PC-3 (cell line): Measurements from ENCODE around the gene TRPC1. TPM values are rescaled to one million over a fixed set of nuclear protein-coding genes. Genes with fewer than 3 reads are reported as not detected.
"Not testable (repeated sequence)": the region's sequence is repeated elsewhere in the genome, so short reads cannot be mapped to it uniquely, and the experiment has no call there.

Experiments
- ATAC-seq: fragments of 200-7000 bp; cut with Tn5 transposase; 2 replicates; pipeline ENCODE4 v1.9.1; 2020; ENCODE audit warnings: mild to moderate bottlenecking, moderate library complexity
- BruUV-seq: library from RNA; stranded (reverse); fragments of 400-500 nt; replicated peaks from 2 replicates; lab custom pipeline; 2021; lab: Mats Ljungman, UMichigan
- CTCF ChIA-PET: fragments of 300-600 bp; sonication (Branson Sonifier 250); formaldehyde crosslinking; loops from one replicate; lab custom pipeline; 2022; ENCODE audit warnings: antibody characterized with exemption; lab: Charles Lee
- POLR2A ChIA-PET: fragments of 300-600 bp; sonication (Branson Sonifier 250); formaldehyde crosslinking; loops from one replicate; lab custom pipeline; 2022; ENCODE audit warnings: antibody characterized with exemption; ENCODE audit not compliant: unreplicated experiment; lab: Charles Lee
- DNase-seq: peaks from one replicate; pipeline ENCODE4 v3.0.0-alpha.2; 2015
- H2AFZ ChIP-seq: fragments of 300-600 bp; sonication (generic); 2 replicates; pipeline ENCODE4 v1.6.0; 2016; ENCODE audit warnings: antibody characterized with exemption, low read length
- H3F3A ChIP-seq: fragments of 300-600 bp; sonication (generic); one replicate; pipeline ENCODE4 v1.6.0; 2017; ENCODE audit warnings: antibody characterized with exemption, low read length, control low read depth, mild to moderate bottlenecking; ENCODE audit not compliant: unreplicated experiment
- H3K27ac ChIP-seq: fragments of 300-600 bp; sonication (generic); 2 replicates; pipeline ENCODE4 v1.5.1; 2016; ENCODE audit warnings: mild to moderate bottlenecking, low read length
- H3K27me3 ChIP-seq: fragments of 300-600 bp; sonication (generic); 2 replicates; pipeline ENCODE4 v1.6.1; 2016; ENCODE audit warnings: low read length, mixed read lengths
- H3K36me3 ChIP-seq: fragments of 300-600 bp; sonication (generic); 2 replicates; pipeline ENCODE4 v1.6.1; 2016; ENCODE audit warnings: low read depth, mixed run types, low read length, mixed read lengths
- H3K4me1 ChIP-seq: fragments of 300-600 bp; sonication (generic); 2 replicates; pipeline ENCODE4 v1.5.1; 2016; ENCODE audit warnings: low read length; ENCODE audit not compliant: insufficient read depth
- H3K4me2 ChIP-seq: fragments of 300-600 bp; sonication (generic); 2 replicates; pipeline ENCODE4 v1.6.0; 2016; ENCODE audit warnings: low read length
- H3K4me3 ChIP-seq: fragments of 300-600 bp; sonication (generic); 2 replicates; pipeline ENCODE4 v1.5.1; 2016; ENCODE audit warnings: mild to moderate bottlenecking, low read length, mixed read lengths
- H3K79me2 ChIP-seq: fragments of 300-600 bp; sonication (generic); 2 replicates; pipeline ENCODE4 v1.6.1; 2017; ENCODE audit warnings: low read length, mixed read lengths
- H3K9ac ChIP-seq: fragments of 300-600 bp; sonication (generic); 2 replicates; pipeline ENCODE4 v1.6.0; 2016; ENCODE audit warnings: mild to moderate bottlenecking, low read length
- H3K9me2 ChIP-seq: fragments of 300-600 bp; sonication (generic); replicated peaks from 2 replicates; pipeline ENCODE4 v1.6.1; 2016; ENCODE audit warnings: mixed run types, low read length, mixed read lengths
- H3K9me3 ChIP-seq: fragments of 300-600 bp; sonication (generic); 2 replicates; pipeline ENCODE4 v1.6.1; 2016; ENCODE audit warnings: low read length, mixed read lengths
- H4K20me1 ChIP-seq: fragments of 300-600 bp; sonication (generic); 2 replicates; pipeline ENCODE4 v1.6.1; 2016; ENCODE audit warnings: low read length, mixed read lengths
- EZH2 ChIP-seq: fragments of 300-600 bp; sonication (generic); IDR thresholded peaks from one replicate; pipeline ENCODE4 v1.6.1; 2017; ENCODE audit warnings: antibody characterized with exemption, mild to moderate bottlenecking, low read length; ENCODE audit not compliant: unreplicated experiment
- EZH2phosphoT487 ChIP-seq: fragments of 300-600 bp; sonication (generic); IDR thresholded peaks from 2 replicates; pipeline ENCODE4 v1.6.1; 2018; ENCODE audit warnings: mild to moderate bottlenecking, antibody characterized with exemption, low read length, borderline replicate concordance
- intact Hi-C: fragments of 100-400 bp; cut with micrococcal nuclease; formaldehyde crosslinking; loops from 2 replicates; pipeline ENCODE4 v1.9.0; 2023
- total RNA-seq: library from RNA; depleted of rRNA; stranded (reverse); fragments of >200 nt; gene quantifications from 2 replicates; pipeline ENCODE4 v1.2.3, GENCODE V29; 2014
- TF ChIP-seq, protein P1 (sequence below): fragments of 300-600 bp; sonication (generic); conservative IDR thresholded peaks from 2 replicates; pipeline ENCODE4 v1.5.1; 2017; ENCODE audit warnings: antibody characterized with exemption, low read depth, mild to moderate bottlenecking, low read length

Gene TRPC1
- total RNA-seq, 1 experiment from 2014 or later = 1.7 TPM

DNA sequence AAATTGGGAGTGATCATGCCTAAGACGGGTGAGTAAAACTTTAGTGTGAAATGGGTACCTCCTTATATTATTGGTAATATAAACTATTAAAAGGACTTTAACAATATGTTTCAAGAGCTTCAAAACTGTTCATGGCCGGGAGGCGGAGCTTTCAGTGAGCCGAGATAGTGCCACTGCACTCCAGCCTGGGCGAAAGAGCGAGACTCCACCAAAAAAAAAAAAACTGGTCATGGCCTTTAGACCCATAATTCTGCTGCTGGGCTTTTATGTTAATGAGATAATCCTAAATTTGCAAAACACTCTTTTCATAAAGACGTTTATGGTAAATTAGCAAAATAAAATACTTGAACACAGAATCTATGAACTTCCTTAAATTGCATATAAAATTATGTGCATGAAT, 22.8 kb downstream of the TRPC1 start:
- Histone ChIP-seq H3K36me3 (no peaks in the 10 kb centered on the region), H3K27me3 (no peaks in the 10 kb centered on the region)
- intact Hi-C loops = no loop called here

DNA sequence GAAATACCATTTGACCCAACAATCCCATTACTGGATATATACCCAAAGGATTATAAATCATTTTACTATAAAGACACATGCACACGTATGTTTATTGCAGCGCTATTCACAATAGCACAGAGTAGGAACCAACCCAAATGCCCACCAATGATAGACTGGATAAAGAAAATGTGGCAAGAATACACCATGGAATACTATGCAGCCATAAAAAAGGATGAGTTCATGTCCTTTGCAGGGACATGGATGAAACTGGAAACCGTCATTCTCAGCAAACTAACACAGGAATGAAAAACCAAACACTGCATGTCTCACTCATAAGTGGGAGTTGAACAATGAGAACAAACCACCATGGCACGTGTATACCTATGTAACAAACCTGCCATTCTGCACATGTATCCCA, 26.7 kb downstream of the TRPC1 start:
- H3F3A ChIP-seq, POLR2A ChIA-PET, ATAC-seq, H3K9ac ChIP-seq, H2AFZ ChIP-seq, BruUV-seq, H3K9me3 ChIP-seq, H3K27ac ChIP-seq, H3K36me3 ChIP-seq, H3K4me2 ChIP-seq, H3K9me2 ChIP-seq, H3K27me3 ChIP-seq, H3K4me3 ChIP-seq, intact Hi-C loops, H4K20me1 ChIP-seq, CTCF ChIA-PET, H3K79me2 ChIP-seq, H3K4me1 ChIP-seq, DNase-seq: not testable (repeated sequence)

More for the DNA sequence above, 22.8 kb downstream of the TRPC1 start:
- Histone ChIP-seq H3K9ac (no peak overlapping the region), H3K79me2 (no peaks in the 10 kb centered on the region), H3F3A (no peaks in the 10 kb centered on the region), H2AFZ (no peak overlapping the region), H3K27ac (no peak overlapping the region), H3K4me3 (no peak overlapping the region), H3K9me3 (no peaks in the 10 kb centered on the region), H3K4me2 (no peak overlapping the region), H4K20me1 (no peaks in the 10 kb centered on the region), H3K9me2 (no peaks in the 10 kb centered on the region), H3K4me1 (no peaks in the 10 kb centered on the region)
- no peak for ATAC-seq
- ChIA-PET CTCF (no interaction called here), POLR2A (no interaction called here)
- DNase-seq = no peak
- BruUV-seq = no TSS peak
- no peak for TF ChIP-seq EZH2
- no peak for TF ChIP-seq EZH2phosphoT487
- TF ChIP-seq, protein P1, sequence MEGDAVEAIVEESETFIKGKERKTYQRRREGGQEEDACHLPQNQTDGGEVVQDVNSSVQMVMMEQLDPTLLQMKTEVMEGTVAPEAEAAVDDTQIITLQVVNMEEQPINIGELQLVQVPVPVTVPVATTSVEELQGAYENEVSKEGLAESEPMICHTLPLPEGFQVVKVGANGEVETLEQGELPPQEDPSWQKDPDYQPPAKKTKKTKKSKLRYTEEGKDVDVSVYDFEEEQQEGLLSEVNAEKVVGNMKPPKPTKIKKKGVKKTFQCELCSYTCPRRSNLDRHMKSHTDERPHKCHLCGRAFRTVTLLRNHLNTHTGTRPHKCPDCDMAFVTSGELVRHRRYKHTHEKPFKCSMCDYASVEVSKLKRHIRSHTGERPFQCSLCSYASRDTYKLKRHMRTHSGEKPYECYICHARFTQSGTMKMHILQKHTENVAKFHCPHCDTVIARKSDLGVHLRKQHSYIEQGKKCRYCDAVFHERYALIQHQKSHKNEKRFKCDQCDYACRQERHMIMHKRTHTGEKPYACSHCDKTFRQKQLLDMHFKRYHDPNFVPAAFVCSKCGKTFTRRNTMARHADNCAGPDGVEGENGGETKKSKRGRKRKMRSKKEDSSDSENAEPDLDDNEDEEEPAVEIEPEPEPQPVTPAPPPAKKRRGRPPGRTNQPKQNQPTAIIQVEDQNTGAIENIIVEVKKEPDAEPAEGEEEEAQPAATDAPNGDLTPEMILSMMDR = no peak

DNA sequence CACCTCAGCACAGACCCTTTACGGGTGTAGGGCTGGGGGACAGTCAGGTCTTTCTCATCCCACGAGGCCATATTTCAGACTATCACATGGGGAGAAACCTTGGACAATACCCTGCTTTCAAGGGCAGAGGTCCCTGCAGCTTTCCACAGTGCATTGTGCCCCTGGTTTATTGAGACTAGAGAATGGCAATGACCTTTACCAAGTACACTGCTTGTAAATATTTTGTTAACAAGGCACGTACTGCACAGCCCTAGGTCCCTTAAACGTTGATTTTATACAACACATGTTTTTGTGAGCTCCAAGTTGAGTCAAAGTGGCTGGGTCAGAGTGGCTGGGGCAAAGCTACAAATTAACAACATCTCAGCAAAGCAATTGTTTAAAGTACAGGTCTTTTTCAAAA, 28.8 kb downstream of the TRPC1 start:
- H3K27ac ChIP-seq, H2AFZ ChIP-seq, H3K4me1 ChIP-seq, intact Hi-C loops, CTCF ChIA-PET, H4K20me1 ChIP-seq, H3K9me2 ChIP-seq, H3K79me2 ChIP-seq, H3F3A ChIP-seq, H3K4me3 ChIP-seq, H3K4me2 ChIP-seq, ATAC-seq, POLR2A ChIA-PET, H3K9me3 ChIP-seq, DNase-seq, BruUV-seq, H3K27me3 ChIP-seq, H3K9ac ChIP-seq, H3K36me3 ChIP-seq: not testable (repeated sequence)

DNA sequence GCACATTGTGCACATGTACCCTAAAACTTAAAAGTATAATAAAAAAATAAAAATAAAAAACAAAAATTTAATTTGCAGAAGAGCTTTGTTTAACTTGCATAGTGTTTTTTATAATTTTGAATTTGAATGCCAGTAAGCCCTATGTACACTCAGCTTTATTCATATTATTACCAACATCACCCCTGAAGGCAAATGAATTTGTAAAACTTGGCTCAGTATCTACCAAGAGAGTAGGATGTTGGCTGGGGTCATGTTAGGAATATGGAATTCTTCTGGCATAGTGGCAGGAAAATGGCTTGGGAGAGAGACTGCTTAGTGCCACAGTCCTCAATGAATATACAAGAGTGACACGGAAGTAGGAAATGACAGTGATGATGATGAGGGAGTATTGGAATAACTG, 30.7 kb downstream of the TRPC1 start:
- intact Hi-C loops = no loop called here
- H3K4me3 ChIP-seq = no peak overlapping the region
- H3K27me3 ChIP-seq = no peaks in the 10 kb centered on the region
- no peak for DNase-seq
- H4K20me1 ChIP-seq = no peaks in the 10 kb centered on the region
- no peak for TF ChIP-seq EZH2
- TF ChIP-seq EZH2phosphoT487 = no peak
- TF ChIP-seq, protein P1 = no peak
- H3K9me2 ChIP-seq = no peaks in the 10 kb centered on the region
- ATAC-seq = no peak
- no peak overlapping the region for H3K27ac ChIP-seq
- no peak overlapping the region for H2AFZ ChIP-seq
- ChIA-PET POLR2A (no interaction called here), CTCF (no interaction called here)
- H3K4me2 ChIP-seq = no peak overlapping the region
- H3K9ac ChIP-seq = no peak overlapping the region
- no peaks in the 10 kb centered on the region for H3F3A ChIP-seq
- H3K36me3 ChIP-seq = no peaks in the 10 kb centered on the region
- H3K4me1 ChIP-seq = no peaks in the 10 kb centered on the region
- BruUV-seq = no TSS peak
- no peaks in the 10 kb centered on the region for H3K9me3 ChIP-seq
- no peaks in the 10 kb centered on the region for H3K79me2 ChIP-seq
